ENCODE data around the gene MSI2.

- TF ChIP-seq CTCF (IDR thresholded peaks at IDR 0.05) (no peak), POLR2A (IDR thresholded peaks at IDR 0.05) (no peak)
These were observed 76.2 kb downstream of the MSI2 start for GRCh38 chr17:57332501-57332900.

Measured in thyroid gland (tissue), 4 donors.